GM19193 (cell line): Measurements from ENCODE around the gene TBX15.

Experiments
- POLR2A ChIP-seq: IDR thresholded peaks from 4 replicates; pipeline ENCODE4 v1.6.1; 2011; ENCODE audit not compliant: insufficient read depth, insufficient read length; ENCODE audit errors: extremely low read depth

Gene TBX15

DNA sequence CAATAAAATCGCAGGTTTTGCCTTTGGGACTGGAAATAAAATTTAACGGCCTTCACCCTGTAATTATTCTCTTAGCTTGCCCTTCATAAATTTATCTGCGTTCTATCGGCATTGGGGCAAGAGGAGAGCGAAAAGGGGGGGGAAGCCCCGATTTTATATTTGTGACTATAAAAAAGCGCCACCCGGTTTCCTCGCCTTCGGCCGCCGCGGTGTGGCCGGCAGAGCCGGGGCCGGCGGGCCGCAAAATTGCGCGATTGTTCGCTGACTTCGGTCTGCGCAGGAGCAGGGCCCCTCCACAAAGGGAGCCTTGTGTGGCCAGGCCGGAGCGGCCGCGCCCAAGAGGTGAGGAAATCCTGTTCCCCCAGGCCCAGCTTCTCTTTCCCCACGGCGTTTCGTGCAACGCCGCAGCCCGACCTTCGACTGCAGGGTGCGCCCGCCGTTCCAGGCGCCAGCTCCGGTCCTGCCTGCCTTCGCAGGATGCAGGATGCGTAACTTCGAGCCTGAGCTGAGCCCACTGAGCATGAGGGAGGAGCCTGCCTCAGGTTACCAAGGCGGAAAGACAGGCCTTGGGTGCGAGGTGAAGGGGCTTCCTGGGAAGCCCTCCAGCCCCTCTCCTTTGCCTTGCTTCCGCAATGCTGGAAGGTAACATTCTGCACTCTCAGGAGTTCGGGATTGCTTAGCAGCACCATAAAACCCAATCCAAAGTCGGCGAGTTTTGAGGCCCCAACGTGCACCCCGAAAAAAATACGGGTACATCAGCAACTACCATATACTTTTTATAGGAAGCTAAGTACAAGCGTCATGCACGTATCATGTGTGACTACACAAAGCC, 4.9 kb upstream of the TBX15 start:
- TF ChIP-seq POLR2A, result no peak

DNA sequence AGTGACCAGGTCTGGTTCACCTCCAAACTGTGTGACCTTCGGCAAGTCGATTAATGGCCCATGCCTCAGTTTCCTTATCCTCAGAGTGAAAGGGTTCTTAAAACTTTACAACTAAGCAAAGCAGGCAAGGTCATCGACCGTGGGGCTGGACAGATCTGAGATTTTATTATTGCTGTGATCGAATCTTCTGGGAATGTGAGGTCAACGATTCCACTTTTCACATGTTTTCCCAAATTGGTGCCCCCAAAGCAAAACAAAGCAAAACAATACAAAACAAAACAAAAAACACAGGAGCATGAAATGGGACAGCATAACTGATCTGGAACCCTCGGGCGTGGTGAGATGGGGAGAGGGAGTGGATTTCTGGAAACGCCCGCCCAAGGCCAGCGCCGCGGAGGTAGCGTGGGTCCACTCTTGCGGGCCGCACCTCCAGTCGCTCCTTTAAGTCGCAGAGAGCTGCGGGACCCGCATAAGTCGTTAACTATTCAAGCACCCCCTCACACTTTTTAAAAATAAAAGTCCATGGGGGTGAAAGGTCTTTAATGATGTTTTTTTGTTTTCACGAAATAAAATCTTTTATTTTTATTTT, 4.2 kb upstream of the TBX15 start:
- no peak for TF ChIP-seq POLR2A

DNA sequence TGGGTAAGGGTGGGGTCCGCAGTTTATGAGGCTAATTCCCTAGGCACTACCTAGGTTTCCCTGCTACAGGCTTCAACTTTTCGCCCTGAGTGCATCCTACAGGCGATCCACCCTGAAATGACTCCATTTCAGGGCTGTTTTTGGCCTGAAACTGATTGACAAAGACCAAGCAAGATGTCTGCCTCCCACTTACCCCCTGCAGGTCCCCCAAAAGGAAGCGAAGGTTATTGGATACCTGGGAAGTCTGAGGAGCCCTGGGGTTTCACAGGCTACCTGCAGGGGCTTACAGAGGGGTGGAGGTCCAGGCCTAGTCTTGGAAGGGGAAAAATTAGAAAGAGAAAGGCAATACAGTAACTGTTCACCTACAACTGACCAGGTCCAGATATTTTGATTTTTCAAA, 3.3 kb upstream of the TBX15 start:
- no peak for TF ChIP-seq POLR2A

DNA sequence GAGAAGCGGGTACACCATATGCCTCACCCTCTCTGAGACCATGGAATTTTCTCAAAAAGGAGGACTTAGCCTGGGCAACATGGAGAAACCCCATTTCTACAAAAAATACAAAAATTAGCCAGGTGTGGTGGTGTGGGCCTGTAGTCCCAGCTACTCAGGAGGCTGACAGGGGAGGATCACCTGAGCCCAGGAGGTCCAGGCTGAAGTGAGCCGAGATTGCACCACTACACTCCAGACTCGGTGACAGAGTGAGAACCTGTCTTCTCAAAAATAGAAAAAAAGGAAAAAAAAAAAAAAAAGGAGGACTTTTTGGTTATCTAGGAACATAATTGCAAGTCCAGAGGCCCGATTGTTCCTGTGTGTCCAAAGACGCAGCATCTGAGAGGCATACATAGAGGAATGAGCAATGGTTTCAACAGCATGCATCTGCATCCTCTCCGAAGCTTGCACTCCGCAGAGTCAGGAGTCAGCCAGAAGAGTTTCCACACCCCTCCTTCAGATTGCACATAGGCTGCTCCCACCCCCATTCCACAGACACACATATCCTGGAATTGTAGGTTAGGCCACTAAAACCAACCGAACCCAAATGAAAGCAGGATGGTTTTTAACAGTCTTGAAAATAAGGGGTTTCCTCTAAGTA, 2.5 kb upstream of the TBX15 start:
- no peak for TF ChIP-seq POLR2A

DNA sequence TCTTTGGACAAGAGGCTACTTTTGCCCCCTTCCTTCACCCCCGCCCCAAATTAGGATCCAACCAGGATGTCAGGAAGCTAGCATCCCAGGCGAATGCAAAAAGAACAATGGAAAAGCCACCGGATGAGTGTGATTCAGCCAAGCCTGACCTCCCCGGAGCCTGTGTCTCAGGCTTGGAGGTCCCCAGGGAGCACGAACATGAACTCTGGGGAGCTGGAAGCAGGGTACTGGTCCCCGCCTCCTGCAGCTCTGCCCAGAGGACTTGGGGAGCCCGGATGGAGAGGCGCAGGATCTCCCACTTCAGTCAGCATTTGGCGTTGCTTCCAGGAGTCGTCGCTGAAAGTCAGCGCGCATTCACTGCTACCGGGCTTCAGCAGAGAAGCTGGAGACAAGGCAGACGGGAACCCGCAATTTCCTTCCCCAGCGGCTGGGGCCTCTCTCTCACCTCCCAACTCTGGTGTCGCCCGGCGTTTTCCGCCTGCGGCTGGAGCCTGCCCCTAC, 1.8 kb upstream of the TBX15 start:
- TF ChIP-seq POLR2A, result no peak

DNA sequence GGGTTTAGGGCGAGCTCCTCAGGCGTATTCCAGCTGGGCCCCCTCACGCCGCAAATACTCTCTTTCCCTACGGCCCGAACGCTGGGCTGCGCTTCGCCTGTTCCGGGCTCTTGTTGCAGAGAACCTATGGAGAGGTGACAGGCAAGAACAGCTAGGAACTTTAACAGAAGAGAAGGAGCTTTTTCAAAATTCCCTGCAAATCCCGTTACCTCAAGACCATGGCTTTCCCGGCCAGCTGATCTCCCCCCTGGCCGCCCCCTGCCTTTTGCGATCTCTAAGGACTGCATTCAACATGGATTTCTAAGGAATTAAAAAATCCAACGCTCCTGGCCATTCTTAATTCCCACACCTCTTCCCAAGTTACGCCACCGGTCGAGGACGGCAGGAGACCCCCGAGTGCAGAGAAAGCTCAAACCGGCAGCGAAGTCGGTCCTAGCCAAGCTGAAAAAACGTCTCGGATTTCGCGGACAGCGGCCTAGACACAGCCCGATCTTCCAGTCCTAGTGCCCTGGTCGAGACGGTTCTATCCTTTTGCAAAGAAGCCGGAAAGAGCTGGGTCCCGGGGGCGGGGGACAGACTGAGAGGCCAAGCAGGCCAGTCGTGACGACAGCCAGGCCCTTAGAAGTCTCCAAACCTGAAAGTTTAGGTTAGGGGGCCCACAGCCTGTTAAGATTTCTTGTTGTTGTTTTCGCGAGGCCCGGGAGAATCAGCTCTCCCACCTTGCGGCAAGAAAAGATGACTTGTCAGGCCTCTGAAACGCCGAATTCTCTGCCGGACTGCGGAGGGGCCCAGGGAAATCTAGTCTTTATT, 1.1 kb upstream of the TBX15 start:
- no peak for TF ChIP-seq POLR2A

DNA sequence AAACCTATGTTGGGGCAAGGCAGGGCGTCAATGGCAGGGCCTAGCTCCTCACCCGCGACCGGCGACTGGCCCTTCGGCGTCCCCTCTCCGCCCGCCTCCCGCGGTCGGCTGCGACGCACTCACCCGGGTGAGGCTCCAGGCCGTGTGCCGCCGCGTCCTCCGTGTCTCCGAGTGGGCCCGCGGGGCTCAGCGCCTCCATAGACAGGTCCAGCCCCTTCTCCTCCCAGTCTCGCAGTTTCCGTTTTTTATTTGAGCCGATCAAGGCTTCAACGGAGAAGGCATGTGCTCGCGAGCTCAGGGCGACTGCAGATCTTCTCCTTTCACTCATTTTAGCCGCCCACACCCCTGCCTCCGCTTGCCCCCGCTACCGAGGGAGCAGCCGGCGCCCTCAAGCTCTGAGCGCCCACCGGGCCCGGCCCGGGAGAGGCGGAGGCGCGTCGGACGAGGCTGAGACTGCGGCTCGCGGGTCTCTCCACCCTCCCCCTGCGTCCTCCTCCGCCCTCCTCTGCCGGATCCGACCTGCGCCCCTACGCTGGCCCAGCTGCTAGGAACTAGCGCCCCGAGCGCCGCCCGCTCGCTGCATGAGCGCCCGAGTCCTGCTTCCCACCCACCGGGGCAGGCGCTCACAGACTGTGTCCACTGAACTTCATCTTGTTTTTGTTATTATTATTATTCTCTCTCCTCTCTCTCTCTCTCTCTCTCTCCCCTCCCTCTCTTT, 516 bp downstream of the TBX15 start:
- TF ChIP-seq POLR2A, result peak; percentile 40

DNA sequence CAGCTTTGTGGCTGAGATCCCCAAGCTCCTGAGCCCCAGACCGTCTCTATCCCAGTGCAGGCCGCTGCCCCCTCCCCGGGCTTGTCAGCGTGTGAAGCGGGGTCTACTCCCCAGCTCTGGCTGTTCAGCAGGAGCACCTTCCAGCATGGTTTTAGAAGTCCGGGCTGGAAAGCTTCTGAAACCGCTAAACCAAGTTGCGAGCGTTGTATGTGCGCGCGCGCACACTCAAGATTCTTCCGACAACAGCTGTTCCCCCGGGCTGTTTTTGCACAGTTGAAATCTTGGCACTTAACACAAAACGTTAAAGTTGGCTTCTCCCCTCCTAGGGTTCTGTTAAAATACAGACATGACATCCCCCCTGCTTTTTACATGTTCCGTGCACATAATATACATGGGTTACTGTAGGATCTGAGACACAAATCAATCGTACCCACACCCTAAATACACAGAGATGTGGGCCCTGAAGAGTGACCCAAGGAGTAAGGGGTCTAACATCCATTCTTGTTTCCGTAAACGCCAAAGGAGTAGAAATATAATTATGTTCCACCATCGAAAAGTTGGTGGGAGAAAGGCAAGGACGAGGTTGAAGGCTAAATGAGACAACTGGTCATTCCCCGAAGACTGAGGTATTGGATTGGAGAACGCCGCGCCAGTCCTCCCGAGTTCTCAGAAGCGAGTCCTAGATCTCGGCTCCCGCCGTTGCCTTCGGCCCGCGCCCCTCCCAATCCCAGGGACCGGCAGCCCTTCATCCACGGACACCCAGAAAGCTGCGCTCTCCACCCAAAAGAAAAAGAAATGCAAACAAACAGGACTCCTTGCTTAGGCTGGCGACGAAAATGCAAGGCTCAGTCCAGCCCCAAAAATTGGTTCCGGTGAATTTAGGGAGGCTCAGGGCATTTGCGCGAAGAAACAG, 1.3 kb downstream of the TBX15 start:
- no peak for TF ChIP-seq POLR2A

DNA sequence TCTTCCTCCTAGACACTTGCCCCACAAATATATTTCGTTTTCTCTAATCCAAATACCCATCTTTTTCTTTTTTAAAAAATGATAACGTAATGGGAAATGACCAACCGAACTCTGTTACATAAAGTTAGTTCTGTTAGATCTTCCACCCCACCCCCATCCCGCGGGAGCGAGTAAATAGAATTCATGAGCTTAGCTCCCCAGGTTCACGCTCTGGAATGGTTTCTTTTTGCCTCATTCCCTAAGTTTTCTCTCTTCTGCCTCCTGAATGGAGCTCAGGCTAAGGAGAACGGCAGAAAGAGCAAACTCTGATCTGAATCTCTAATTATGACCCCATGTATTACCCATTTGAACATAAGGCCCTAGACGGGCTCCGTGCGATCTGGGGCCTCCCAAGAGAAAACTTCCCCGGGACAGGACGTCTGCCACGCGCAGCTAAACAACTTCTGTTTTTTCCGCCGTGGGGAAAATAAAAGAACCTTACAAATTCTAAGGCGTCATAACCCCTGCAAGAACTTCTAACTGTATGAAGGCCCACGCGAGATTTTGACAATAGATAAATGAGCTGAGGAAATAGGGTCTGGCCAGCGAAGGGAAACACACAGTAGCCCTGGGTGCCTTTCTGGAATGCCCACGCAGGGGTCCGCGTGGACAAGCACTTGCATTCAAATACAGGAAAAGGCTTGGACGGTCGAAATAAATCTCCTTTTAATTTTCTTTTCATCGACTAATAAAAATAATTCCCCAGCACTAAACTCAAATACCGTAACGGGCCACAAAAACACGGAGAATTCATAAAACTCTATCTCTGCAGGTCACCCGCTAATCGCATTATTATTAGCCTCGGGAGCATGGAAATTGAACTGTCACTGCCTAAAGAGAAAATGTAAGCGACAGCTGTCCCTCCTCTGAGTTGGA, 2.2 kb downstream of the TBX15 start:
- no peak for TF ChIP-seq POLR2A

DNA sequence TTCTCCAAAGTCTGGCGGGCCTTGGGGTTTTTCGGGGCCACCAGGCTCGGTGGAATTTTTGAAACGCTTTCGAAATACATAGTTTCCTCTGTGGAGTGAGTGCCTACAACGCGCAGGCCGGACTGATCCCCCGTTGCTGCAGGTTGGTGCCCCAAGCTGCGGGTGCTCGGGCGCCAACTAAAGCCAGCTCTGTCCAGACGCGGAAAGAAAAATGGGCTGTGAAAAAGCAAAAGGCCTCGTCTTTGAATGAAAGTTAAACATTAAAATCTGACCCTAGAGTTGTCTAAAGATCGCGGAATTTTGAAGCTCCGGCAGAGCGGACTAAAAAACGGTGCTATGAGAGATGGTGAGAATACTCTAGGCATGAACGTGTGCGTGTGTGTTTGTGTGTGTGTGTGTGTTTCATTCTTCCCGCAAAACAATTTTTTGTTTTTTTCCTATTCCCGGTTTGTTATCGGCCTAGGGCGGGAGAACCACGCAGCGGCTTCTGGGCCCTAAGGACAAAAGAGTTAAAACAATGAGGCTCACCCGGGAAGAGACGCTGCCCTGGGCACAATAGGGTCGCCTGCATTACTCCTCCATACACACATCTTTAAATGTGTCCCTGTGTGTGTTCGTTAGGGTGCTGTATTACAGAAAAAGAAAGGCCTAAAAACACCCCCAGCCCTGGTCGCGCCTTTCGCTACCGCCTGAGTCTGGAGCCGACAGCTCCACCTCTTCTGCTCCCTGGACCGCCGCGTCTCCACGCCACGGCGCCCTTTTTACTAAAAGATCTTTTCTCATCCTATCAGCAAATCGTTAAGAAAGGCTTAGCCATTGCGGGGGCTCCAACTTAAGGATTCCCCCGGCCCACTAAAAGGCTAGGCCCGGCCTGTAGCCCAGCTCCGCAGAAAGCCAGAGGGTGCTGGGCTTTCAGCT, 3.2 kb downstream of the TBX15 start:
- peak; percentile 32 for TF ChIP-seq POLR2A

DNA sequence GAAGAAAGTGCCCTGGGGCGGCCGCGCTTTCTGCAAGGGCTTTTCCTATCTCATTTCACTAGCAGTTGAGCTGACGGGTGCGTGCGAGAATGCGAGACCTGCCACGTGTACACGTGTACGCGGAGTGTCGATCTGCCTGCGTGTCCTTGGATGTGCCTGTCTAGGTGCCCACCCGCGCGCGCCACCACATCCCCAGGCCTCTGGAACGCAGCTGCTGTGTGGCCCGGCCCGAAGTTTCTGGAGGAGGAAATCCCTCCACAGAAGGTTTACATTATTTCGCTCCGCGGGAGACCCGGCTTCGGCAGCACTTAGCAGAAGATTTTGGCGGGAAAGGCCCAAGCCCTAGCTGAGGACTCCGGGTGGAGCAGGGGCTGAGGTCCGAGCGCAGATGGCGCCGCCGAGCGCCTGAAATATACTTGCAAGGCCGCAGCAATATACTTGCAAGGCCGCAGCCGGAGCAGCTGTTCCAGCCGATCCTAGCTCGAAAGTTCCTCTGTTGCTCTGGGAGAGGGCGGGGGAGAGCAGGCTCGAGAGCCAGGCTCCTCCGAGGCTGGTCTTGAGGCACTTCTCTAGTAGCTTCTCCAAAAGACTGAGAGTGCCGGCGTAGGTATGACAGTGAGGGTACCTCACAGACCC, 3.9 kb downstream of the TBX15 start:
- TF ChIP-seq POLR2A, result no peak
